Mesenchymal stem cell (in vitro differentiated cells and primary cell): ENCODE data around the gene TRAF7.
"Not testable (repeated sequence)": the region's sequence is repeated elsewhere in the genome, so short reads cannot be mapped to it uniquely, and the experiment has no call there.

Experiments
- DNase-seq: peaks from one replicate; pipeline ENCODE4 v3.0.0-alpha.2; 2013
- H2AFZ ChIP-seq: one replicate; pipeline ENCODE4 v1.6.1; 2013; ENCODE audit warnings: low read depth, mild to moderate bottlenecking, control low read depth, inconsistent platforms, low read length, moderate library complexity
- H2AK5ac ChIP-seq: 2 replicates; pipeline ENCODE4 v1.6.1; 2013; ENCODE audit warnings: low read length, moderate library complexity, mild to moderate bottlenecking, inconsistent platforms; ENCODE audit not compliant: severe bottlenecking
- H2BK120ac ChIP-seq: one replicate; pipeline ENCODE4 v1.6.1; 2013; ENCODE audit warnings: low read depth, mild to moderate bottlenecking, inconsistent platforms, low read length, moderate library complexity
- H2BK12ac ChIP-seq, 2 experiments: one replicate each; pipeline ENCODE4 v1.6.1; 2013; ENCODE audit warnings: inconsistent platforms in 2 of 2, low read length in 2 of 2, mild to moderate bottlenecking in 2 of 2, moderate library complexity in 2 of 2, control low read depth in 1 of 2
- H2BK15ac ChIP-seq: one replicate; pipeline ENCODE4 v1.6.1; 2013; ENCODE audit warnings: mild to moderate bottlenecking, low read depth, inconsistent platforms; ENCODE audit not compliant: poor library complexity, severe bottlenecking
- H2BK5ac ChIP-seq: 2 replicates; pipeline ENCODE4 v1.6.1; 2013; ENCODE audit warnings: low read depth, mild to moderate bottlenecking, low read length, control low read depth, inconsistent platforms; ENCODE audit not compliant: poor library complexity, severe bottlenecking
- H3K14ac ChIP-seq, 2 experiments: one replicate each; pipeline ENCODE4 v1.6.1; 2013; ENCODE audit warnings: inconsistent platforms in 2 of 2, low read length in 2 of 2, control low read depth in 1 of 2, mild to moderate bottlenecking in 1 of 2, moderate library complexity in 1 of 2
- H3K18ac ChIP-seq, 2 experiments: one replicate each; pipeline ENCODE4 v1.6.1; 2013; ENCODE audit warnings: inconsistent platforms in 2 of 2, low read length in 2 of 2, control low read depth in 1 of 2, low read depth in 1 of 2, mild to moderate bottlenecking in 1 of 2
- H3K23ac ChIP-seq, 2 experiments: one replicate each; pipeline ENCODE4 v1.6.1; 2013; ENCODE audit warnings: inconsistent platforms in 2 of 2, low read length in 2 of 2, mild to moderate bottlenecking in 2 of 2, moderate library complexity in 2 of 2, control low read depth in 1 of 2
- H3K27ac ChIP-seq: 2 replicates; pipeline ENCODE4 v1.5.1; 2013; ENCODE audit warnings: mild to moderate bottlenecking, moderate library complexity, low read length, control low read depth, inconsistent platforms; ENCODE audit not compliant: poor library complexity, severe bottlenecking
- H3K27me3 ChIP-seq, 2 experiments: 2 replicates each; pipeline versions ENCODE4 v1.6.1 to v1.7.0; 2013; ENCODE audit warnings: low read length in 2 of 2, mild to moderate bottlenecking in 2 of 2, moderate library complexity in 2 of 2, control low read depth in 1 of 2, inconsistent platforms in 1 of 2; ENCODE audit not compliant: control insufficient read depth in 1 of 2, insufficient read depth in 1 of 2
- H3K36me3 ChIP-seq, 2 experiments: 2 replicates each; pipeline versions ENCODE4 v1.6.1 to v1.7.0; 2013; ENCODE audit warnings: low read length in 2 of 2, control low read depth in 1 of 2, inconsistent platforms in 1 of 2, low read depth in 1 of 2, mild to moderate bottlenecking in 1 of 2; ENCODE audit not compliant: insufficient read depth in 2 of 2, control insufficient read depth in 1 of 2
- H3K4ac ChIP-seq, 2 experiments: one replicate each; pipeline ENCODE4 v1.6.1; 2013; ENCODE audit warnings: inconsistent platforms in 2 of 2, low read length in 2 of 2, mild to moderate bottlenecking in 2 of 2, moderate library complexity in 2 of 2, control low read depth in 1 of 2, low read depth in 1 of 2
- H3K4me1 ChIP-seq: 2 replicates; pipeline ENCODE4 v1.6.1; 2013; ENCODE audit warnings: low read depth, low read length, control low read depth; ENCODE audit not compliant: control insufficient read depth, insufficient read depth
- H3K4me2 ChIP-seq: 2 replicates; pipeline ENCODE4 v1.6.1; 2013; ENCODE audit warnings: low read length, mild to moderate bottlenecking, inconsistent platforms; ENCODE audit not compliant: poor library complexity, severe bottlenecking
- H3K4me3 ChIP-seq, 2 experiments: 2 replicates each; pipeline versions ENCODE4 v1.5.1 to v1.7.0; 2013; ENCODE audit warnings: low read length in 2 of 2, mild to moderate bottlenecking in 2 of 2, control low read depth in 1 of 2, low read depth in 1 of 2; ENCODE audit not compliant: insufficient read depth in 1 of 2
- H3K79me1 ChIP-seq: replicated peaks from 2 replicates; pipeline ENCODE4 v1.6.1; 2013; ENCODE audit warnings: mild to moderate bottlenecking, control low read depth, low read length, inconsistent platforms; ENCODE audit not compliant: poor library complexity, severe bottlenecking
- H3K9ac ChIP-seq: 2 replicates; pipeline ENCODE4 v1.7.0; 2013; ENCODE audit warnings: mild to moderate bottlenecking, low read length, moderate library complexity
- H3K9me3 ChIP-seq: 2 replicates; pipeline ENCODE4 v1.7.0; 2013; ENCODE audit warnings: mild to moderate bottlenecking, low read length; ENCODE audit not compliant: control insufficient read depth
- H4K8ac ChIP-seq: one replicate; pipeline ENCODE4 v1.6.1; 2013; ENCODE audit warnings: inconsistent platforms, mild to moderate bottlenecking, low read length, moderate library complexity
- H4K91ac ChIP-seq: one replicate; pipeline ENCODE4 v1.6.1; 2013; ENCODE audit warnings: mild to moderate bottlenecking, low read length, inconsistent platforms
- WGBS: methylation state at CpG from one replicate; pipeline ENCODE4 v1.1.7; 2013; ENCODE audit warnings: mixed read lengths; 5-methylcytosine and 5-hydroxymethylcytosine counted together

The TRAF7 gene

GRCh38 chr16:2117960-2118722, 37.4 kb upstream of the TRAF7 start:
- 95% methylated on average over 15 of the region's 35 CpGs for WGBS
- not testable (repeated sequence) for H3K4ac ChIP-seq, H3K4me3 ChIP-seq, H3K18ac ChIP-seq, H3K9ac ChIP-seq, H4K8ac ChIP-seq, H3K23ac ChIP-seq, H4K91ac ChIP-seq, H3K4me2 ChIP-seq, H2BK5ac ChIP-seq, H2BK12ac ChIP-seq, H2BK15ac ChIP-seq, H2AFZ ChIP-seq, H3K14ac ChIP-seq, H3K9me3 ChIP-seq, H3K79me1 ChIP-seq, H3K27ac ChIP-seq, H2AK5ac ChIP-seq, DNase-seq, H3K27me3 ChIP-seq, H2BK120ac ChIP-seq
- Histone ChIP-seq H3K4me1 (peaks cover 15% of the 10 kb centered on the region), H3K36me3 (peaks cover 6 to 46% of the 10 kb centered on the region in 2 experiments)

- H3K27ac ChIP-seq, H3K9ac ChIP-seq, H2AFZ ChIP-seq, H2AK5ac ChIP-seq, H2BK15ac ChIP-seq, H3K9me3 ChIP-seq, H3K79me1 ChIP-seq, H3K27me3 ChIP-seq, H2BK120ac ChIP-seq, H3K4me2 ChIP-seq, H3K4ac ChIP-seq, H2BK5ac ChIP-seq, H2BK12ac ChIP-seq, H3K4me3 ChIP-seq, H3K14ac ChIP-seq, H3K23ac ChIP-seq, H4K8ac ChIP-seq: not testable (repeated sequence)
- WGBS, result 68% methylated on average over 8 of the region's 9 CpGs
- H3K36me3 ChIP-seq, result peaks cover 0 to 18% of the 10 kb centered on the region in 2 experiments
- peak; percentile 64 for DNase-seq
- peak overlapping the region in 1 of 2 experiments; percentile 24 for H3K18ac ChIP-seq
- peak overlapping the region; percentile 18 for H4K91ac ChIP-seq
- peaks cover 39% of the 10 kb centered on the region for H3K4me1 ChIP-seq
Observed at GRCh38 chr16:2121325-2121724, 34.3 kb upstream of the TRAF7 start.

GRCh38 chr16:2121853-2122252, 33.7 kb upstream of the TRAF7 start:
- no peak overlapping the region for H2BK5ac ChIP-seq
- H3K27me3 ChIP-seq, result no peaks in the 10 kb centered on the region

GRCh38 chr16:2122429-2122828, 33.2 kb upstream of the TRAF7 start:
- H2BK15ac ChIP-seq, result no peak overlapping the region
- H2AK5ac ChIP-seq, result peak overlapping the region; percentile 71
- no peak overlapping the region for H2BK120ac ChIP-seq
- peak overlapping the region; percentile 25 for H4K91ac ChIP-seq
- no peak for DNase-seq
- peaks cover 49% of the 10 kb centered on the region for H3K4me1 ChIP-seq
- H3K27me3 ChIP-seq, result no peaks in the 10 kb centered on the region
- 91% methylated on average over 15 of the region's 17 CpGs for WGBS
- H3K4me2 ChIP-seq, result no peak overlapping the region
- no peak overlapping the region for H3K4me3 ChIP-seq
- no peaks in the 10 kb centered on the region for H3K9me3 ChIP-seq
- peak overlapping the region; percentile 14 to 73 for H3K18ac ChIP-seq
- H3K4ac ChIP-seq, result no peak overlapping the region
- H2BK5ac ChIP-seq, result no peak overlapping the region
- peak overlapping the region in 1 of 2 experiments; percentile 83 for H2BK12ac ChIP-seq
- no peak overlapping the region for H3K27ac ChIP-seq
- peak overlapping the region in 1 of 2 experiments; percentile 55 for H3K14ac ChIP-seq
- no peak overlapping the region for H3K23ac ChIP-seq
- no peak overlapping the region for H2AFZ ChIP-seq
- H3K36me3 ChIP-seq, result peaks cover 0 to 10% of the 10 kb centered on the region in 2 experiments
- H3K79me1 ChIP-seq, result peaks cover 2% of the 10 kb centered on the region
- peak overlapping the region; percentile 82 for H4K8ac ChIP-seq
- H3K9ac ChIP-seq, result no peak overlapping the region

More at GRCh38 chr16:2121853-2122252, 33.7 kb upstream of the TRAF7 start:
- Histone ChIP-seq H3K4me2 (no peak overlapping the region), H4K8ac (no peak overlapping the region), H3K9me3 (no peaks in the 10 kb centered on the region), H3K27ac (no peak overlapping the region), H2BK12ac (peak overlapping the region in 1 of 2 experiments; percentile 10), H3K4ac (no peak overlapping the region), H3K14ac (no peak overlapping the region), H3K9ac (no peak overlapping the region), H3K18ac (peak overlapping the region in 1 of 2 experiments; percentile 24), H2AFZ (no peak overlapping the region), H3K4me1 (peaks cover 43% of the 10 kb centered on the region), H2AK5ac (no peak overlapping the region), H4K91ac (peak overlapping the region; percentile 18), H3K23ac (no peak overlapping the region), H3K36me3 (peaks cover 0 to 15% of the 10 kb centered on the region in 2 experiments), H2BK15ac (no peak overlapping the region), H3K4me3 (no peak overlapping the region), H3K79me1 (peaks cover 2% of the 10 kb centered on the region), H2BK120ac (no peak overlapping the region)
- WGBS, result 85% methylated on average over 13 of the region's 19 CpGs
- no peak for DNase-seq
